Small intestine (tissue), 7 donors: ENCODE data around the gene ATP8B1. TPM values are rescaled to one million over a fixed set of nuclear protein-coding genes. Genes with fewer than 3 reads are reported as not detected.

Experiments used
- DNase-seq, 2 donors: peaks; one replicate each; pipeline versions ENCODE4 v3.0.0 to v3.0.0-alpha.2; 2013
- FAIRE-seq: peaks from 2 replicates; lab custom pipeline; 2012; peaks lifted over from hg19 to GRCh38; lab: Jason Lieb, UNC
- H3K27ac ChIP-seq, 3 donors: one replicate each; pipeline ENCODE4 v1.5.1; 2013; ENCODE audit warnings: low read length in 2 of 3, mild to moderate bottlenecking in 2 of 3, control low read depth in 1 of 3, inconsistent platforms in 1 of 3, low read depth in 1 of 3, moderate library complexity in 1 of 3
- H3K27me3 ChIP-seq, 3 donors: one replicate each; pipeline ENCODE4 v1.6.1; 2013; ENCODE audit warnings: low read length in 3 of 3, inconsistent platforms in 1 of 3; ENCODE audit not compliant: control insufficient read depth in 3 of 3, insufficient read depth in 3 of 3
- H3K36me3 ChIP-seq, 3 donors: one replicate each; pipeline ENCODE4 v1.6.1; 2013; ENCODE audit warnings: low read length in 3 of 3, inconsistent platforms in 1 of 3, low read depth in 1 of 3, mild to moderate bottlenecking in 1 of 3, moderate library complexity in 1 of 3; ENCODE audit not compliant: control insufficient read depth in 3 of 3, insufficient read depth in 2 of 3
- H3K4me1 ChIP-seq, 3 donors: one replicate each; pipeline ENCODE4 v1.6.1; 2013; ENCODE audit warnings: low read length in 2 of 3, inconsistent platforms in 1 of 3, low read depth in 1 of 3, mild to moderate bottlenecking in 1 of 3, moderate library complexity in 1 of 3; ENCODE audit not compliant: control insufficient read depth in 3 of 3, insufficient read depth in 2 of 3
- H3K4me3 ChIP-seq, 3 donors: one replicate each; pipeline ENCODE4 v1.5.1; 2013; ENCODE audit warnings: low read length in 3 of 3, control low read depth in 1 of 3, inconsistent platforms in 1 of 3, low read depth in 1 of 3, mild to moderate bottlenecking in 1 of 3, moderate library complexity in 1 of 3
- H3K9me3 ChIP-seq, 2 donors: one replicate each; pipeline ENCODE4 v1.6.1; 2013; ENCODE audit warnings: low read depth in 1 of 2, low read length in 1 of 2; ENCODE audit not compliant: control insufficient read depth in 2 of 2, insufficient read depth in 1 of 2
- WGBS, 3 donors: extraction: QIAGEN DNeasy Blood & Tissue Kit; methylation state at CpG; one replicate each; pipeline ENCODE4 v1.1.7; 2013; 5-methylcytosine and 5-hydroxymethylcytosine counted together
- polyA plus RNA-seq, 4 donors: library from polyadenylated mRNA; stranded (reverse) in 3 of 4; unstranded in 1 of 4; fragments of 200-250 nt in 3 of 4; fragments of 120-200 nt in 1 of 4; gene quantifications; one replicate each; pipeline versions ENCODE4 v1.2.1 to v1.2.3, GENCODE V29; 2013
- donor health status: healthy with polysubstance abuse.
- donor health status: control.
- donor health status: control.
- donor health status: Bipolar disorder and iron deficiency.
- donor health status: healthy.

Gene ATP8B1
- polyA plus RNA-seq, 4 donors, result 25.5 to 82.5 (median 42.7) TPM

DNA sequence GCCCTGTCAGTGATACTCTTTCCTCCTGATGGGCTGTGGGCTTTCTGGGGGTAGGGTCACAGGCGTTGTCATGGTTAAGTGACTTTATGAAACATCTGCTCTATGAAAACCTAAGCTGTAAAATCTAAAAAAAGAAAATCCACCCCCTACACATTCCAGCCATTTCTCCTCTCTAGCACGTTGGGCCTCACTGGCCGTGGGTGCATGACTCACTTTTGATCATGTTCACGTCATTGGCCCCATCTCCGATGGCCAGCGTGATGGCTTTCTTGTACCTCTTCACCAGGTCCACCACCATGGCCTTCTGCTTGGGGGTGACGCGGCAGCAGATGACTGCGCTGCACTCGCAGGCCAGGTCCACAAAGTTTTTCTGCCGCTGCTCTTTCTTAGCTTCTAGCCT is 142.2 kb downstream of the ATP8B1 start:
- no peaks in the 10 kb centered on the region for H3K27me3 ChIP-seq
- WGBS, 3 donors, result 93 to 97% (median 96%) methylated on average over 11 of the region's 11 CpGs
- no peaks in the 10 kb centered on the region for H3K4me1 ChIP-seq
- H3K27ac ChIP-seq, result no peak overlapping the region
- H3K4me3 ChIP-seq, result no peak overlapping the region
- peaks cover 0 to 8% of the 10 kb centered on the region in 2 donors for H3K9me3 ChIP-seq
- DNase-seq (no peak), FAIRE-seq (no peak)
- peaks cover 8 to 54% (median 16%) of the 10 kb centered on the region in 3 donors for H3K36me3 ChIP-seq

- Histone ChIP-seq H3K4me1 (no peaks in the 10 kb centered on the region), H3K27ac (no peak overlapping the region), H3K36me3 (peaks cover 8 to 59% (median 20%) of the 10 kb centered on the region in 3 donors), H3K9me3 (peaks cover 0 to 18% of the 10 kb centered on the region in 2 donors), H3K27me3 (no peaks in the 10 kb centered on the region), H3K4me3 (no peak overlapping the region)
- FAIRE-seq, result no peak
- no peak for DNase-seq
- WGBS, 3 donors, result 93 to 96% (median 93%) methylated on average over 11 of the region's 11 CpGs
These were observed 143.5 kb downstream of the ATP8B1 start for GRCh38 chr18:57659460-57660102.

GRCh38 chr18:57657542-57657941 is 145.6 kb downstream of the ATP8B1 start:
- DNase-seq (no peak), FAIRE-seq (no peak)
- Histone ChIP-seq H3K36me3 (peaks cover 8 to 63% (median 19%) of the 10 kb centered on the region in 3 donors), H3K9me3 (peaks cover 0 to 18% of the 10 kb centered on the region in 2 donors), H3K27ac (no peak overlapping the region), H3K27me3 (no peaks in the 10 kb centered on the region), H3K4me3 (no peak overlapping the region), H3K4me1 (no peaks in the 10 kb centered on the region)
- WGBS, 3 donors, result 67 to 92% (median 90%) methylated on average over 2 of the region's 2 CpGs

- no peaks in the 10 kb centered on the region for H3K4me1 ChIP-seq
- FAIRE-seq (no peak), DNase-seq (no peak)
- 92 to 98% (median 93%) methylated on average over 2 of the region's 2 CpGs for WGBS, 3 donors
- no peak overlapping the region for H3K27ac ChIP-seq
- no peaks in the 10 kb centered on the region for H3K27me3 ChIP-seq
- peaks cover 0 to 18% of the 10 kb centered on the region in 2 donors for H3K9me3 ChIP-seq
- H3K4me3 ChIP-seq, result no peak overlapping the region
- H3K36me3 ChIP-seq, result peaks cover 2 to 64% (median 14%) of the 10 kb centered on the region in 3 donors
These were observed 147.4 kb downstream of the ATP8B1 start for GRCh38 chr18:57655740-57656139.

DNA sequence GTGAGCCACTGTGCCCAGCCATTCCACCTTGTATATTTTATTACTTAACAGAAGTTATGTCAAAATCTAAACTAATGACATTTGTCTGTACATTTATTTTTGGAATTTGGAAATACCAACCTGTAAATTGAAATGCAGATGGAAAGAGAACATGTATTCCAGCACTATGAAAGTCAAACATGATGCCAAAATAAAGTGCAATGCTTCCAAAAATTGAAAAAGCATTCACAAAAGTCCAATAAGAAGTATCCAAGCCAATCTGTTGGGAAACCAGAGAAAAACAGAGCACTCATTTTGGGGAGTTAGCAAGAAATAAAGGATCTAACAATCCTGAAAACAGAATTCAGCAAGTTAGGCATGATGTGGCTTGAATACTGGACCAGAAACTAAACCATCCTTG is 151.2 kb downstream of the ATP8B1 start:
- Histone ChIP-seq H3K27ac (no peak overlapping the region), H3K36me3 (peaks cover 0 to 69% (median 14%) of the 10 kb centered on the region in 3 donors), H3K4me3 (no peak overlapping the region), H3K9me3 (peaks cover 0 to 18% of the 10 kb centered on the region in 2 donors), H3K4me1 (no peaks in the 10 kb centered on the region), H3K27me3 (no peaks in the 10 kb centered on the region)
- FAIRE-seq (no peak), DNase-seq (no peak)

GRCh38 chr18:57649556-57650500 is 153.3 kb downstream of the ATP8B1 start:
- no peaks in the 10 kb centered on the region for H3K9me3 ChIP-seq
- WGBS, 3 donors, result 80 to 86% (median 82%) methylated on average over 11 of the region's 11 CpGs
- no peak overlapping the region for H3K4me3 ChIP-seq
- DNase-seq (no peak), FAIRE-seq (no peak)
- H3K27ac ChIP-seq, result no peak overlapping the region
- peaks cover 0 to 60% (median 7%) of the 10 kb centered on the region in 3 donors for H3K36me3 ChIP-seq
- no peaks in the 10 kb centered on the region for H3K4me1 ChIP-seq
- no peaks in the 10 kb centered on the region for H3K27me3 ChIP-seq

GRCh38 chr18:57648414-57648813 is 154.7 kb downstream of the ATP8B1 start:
- no peaks in the 10 kb centered on the region for H3K4me1 ChIP-seq
- DNase-seq (no peak), FAIRE-seq (no peak)
- H3K36me3 ChIP-seq, result peaks cover 0 to 53% (median 7%) of the 10 kb centered on the region in 3 donors
- WGBS, 3 donors, result 91 to 98% (median 98%) methylated on average over 32 of the region's 32 CpGs
- no peak overlapping the region for H3K27ac ChIP-seq
- peaks cover 0 to 3% of the 10 kb centered on the region in 2 donors for H3K9me3 ChIP-seq
- H3K4me3 ChIP-seq, result no peak overlapping the region
- H3K27me3 ChIP-seq, result no peaks in the 10 kb centered on the region

GRCh38 chr18:57644540-57644939 is 158.6 kb downstream of the ATP8B1 start:
- Histone ChIP-seq H3K27me3 (no peaks in the 10 kb centered on the region), H3K4me3 (no peak overlapping the region), H3K9me3 (peaks cover 0 to 7% of the 10 kb centered on the region in 2 donors), H3K36me3 (peaks cover 0 to 39% (median 6%) of the 10 kb centered on the region in 3 donors), H3K4me1 (no peaks in the 10 kb centered on the region), H3K27ac (no peak overlapping the region)
- FAIRE-seq, result no peak
- DNase-seq, result no peak
